Spinal cord (tissue), 10 donors: ENCODE data around the gene KRT3. TPM values are rescaled to one million over a fixed set of nuclear protein-coding genes. Genes with fewer than 3 reads are reported as not detected.
"Not testable (repeated sequence)": the region's sequence is repeated elsewhere in the genome, so short reads cannot be mapped to it uniquely, and the experiment has no call there.

Experiments
- DNase-seq, 6 donors: peaks; one replicate each; pipeline versions ENCODE4 v3.0.0 to v3.0.0-alpha.2; 2013 to 2015; ENCODE audit warnings: low spot score in 6 of 6, low read depth in 4 of 6
- H3K27ac ChIP-seq: one replicate; pipeline ENCODE4 v1.5.1; 2013; ENCODE audit warnings: low read depth, low read length, control low read depth
- H3K27me3 ChIP-seq: one replicate; pipeline ENCODE4 v1.6.1; 2013; ENCODE audit warnings: low read length; ENCODE audit not compliant: control insufficient read depth, insufficient read depth
- H3K36me3 ChIP-seq: one replicate; pipeline ENCODE4 v1.6.1; 2013; ENCODE audit warnings: low read length; ENCODE audit not compliant: control insufficient read depth, insufficient read depth
- H3K4me1 ChIP-seq: one replicate; pipeline ENCODE4 v1.6.1; 2013; ENCODE audit warnings: low read length; ENCODE audit not compliant: control insufficient read depth, insufficient read depth
- H3K4me3 ChIP-seq: one replicate; pipeline ENCODE4 v1.5.1; 2013; ENCODE audit warnings: low read depth, low read length, control low read depth
- H3K9me3 ChIP-seq: one replicate; pipeline ENCODE4 v1.6.1; 2013; ENCODE audit warnings: low read length; ENCODE audit not compliant: control insufficient read depth, insufficient read depth
- WGBS: methylation state at CpG from one replicate; pipeline ENCODE4 v1.1.5; 2013; ENCODE audit warnings: missing lambda C conversion rate; ENCODE audit not compliant: insufficient coverage; 5-methylcytosine and 5-hydroxymethylcytosine counted together
- polyA plus RNA-seq, 2 donors: library from polyadenylated mRNA; unstranded; fragments of 120-200 nt; gene quantifications; one replicate each; pipeline ENCODE4 v1.2.1, GENCODE V29; 2013; ENCODE audit not compliant: insufficient read length in 2 of 2
- total RNA-seq, 2 donors: library from RNA; depleted of rRNA in 1 of 2; stranded (reverse); fragments of 120-200 nt in 1 of 2; fragments of >200 nt in 1 of 2; gene quantifications; one replicate each; pipeline versions ENCODE4 v1.2.3 to v1.2.4, GENCODE V29; 2013 to 2014
- donor health status: healthy.

The KRT3 gene
- total and polyA plus RNA-seq, 4 donors: 0.10 to 0.21 TPM; not detected in 2

DNA sequence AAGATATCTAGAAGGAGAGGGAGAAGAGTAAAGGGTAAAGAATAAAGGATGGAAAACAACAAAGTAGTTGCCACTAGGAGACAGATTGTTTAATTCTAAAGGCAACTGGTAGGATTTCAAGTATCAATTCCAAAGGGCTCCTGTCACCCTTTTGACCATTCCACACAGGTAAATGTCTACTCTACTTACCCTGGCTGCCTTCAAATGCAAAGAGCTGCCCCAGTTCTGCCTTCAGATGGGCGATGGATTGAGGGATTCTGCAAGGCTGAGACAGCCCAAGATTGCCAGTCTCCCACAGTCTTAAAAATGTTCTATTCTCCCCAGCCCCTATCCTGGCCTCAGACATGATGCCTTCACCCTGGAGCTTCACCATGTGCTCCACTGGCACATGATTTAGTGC is 30.2 kb downstream of the KRT3 start:
- H3K27me3 ChIP-seq: no peaks in the 10 kb centered on the region
- WGBS: 43% methylated on average over 1 of the region's 1 CpG
- H3K9me3 ChIP-seq: no peaks in the 10 kb centered on the region
- H3K36me3 ChIP-seq: no peaks in the 10 kb centered on the region
- no peak for DNase-seq
- no peak overlapping the region for H3K4me3 ChIP-seq
- no peaks in the 10 kb centered on the region for H3K4me1 ChIP-seq
- H3K27ac ChIP-seq: no peak overlapping the region

DNA sequence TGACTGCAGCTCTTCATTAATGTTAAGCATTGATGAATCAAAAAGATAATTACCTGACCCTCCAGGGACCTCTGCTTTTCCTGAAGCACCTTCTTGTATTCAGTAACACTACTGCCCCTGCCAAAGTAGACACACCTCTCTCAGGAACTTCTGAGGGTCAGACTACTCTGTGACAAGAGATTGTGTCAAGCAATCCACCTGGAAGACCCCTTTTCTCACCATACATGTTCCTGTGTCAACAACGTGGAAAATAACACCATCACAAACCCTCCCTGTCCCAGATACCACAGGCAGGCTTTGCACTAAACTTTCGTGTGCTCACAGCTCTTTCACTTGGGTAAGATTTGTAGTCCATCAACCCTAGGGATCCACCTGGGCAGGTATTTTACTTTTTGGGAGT is 31.9 kb downstream of the KRT3 start:
- no peak for DNase-seq
- no peaks in the 10 kb centered on the region for H3K36me3 ChIP-seq
- no CpG with 5 or more reads among the region's 2 CpGs for WGBS
- no peaks in the 10 kb centered on the region for H3K27me3 ChIP-seq
- H3K4me3 ChIP-seq: no peak overlapping the region
- H3K27ac ChIP-seq: no peak overlapping the region
- no peaks in the 10 kb centered on the region for H3K4me1 ChIP-seq
- H3K9me3 ChIP-seq: peaks cover 2% of the 10 kb centered on the region

DNA sequence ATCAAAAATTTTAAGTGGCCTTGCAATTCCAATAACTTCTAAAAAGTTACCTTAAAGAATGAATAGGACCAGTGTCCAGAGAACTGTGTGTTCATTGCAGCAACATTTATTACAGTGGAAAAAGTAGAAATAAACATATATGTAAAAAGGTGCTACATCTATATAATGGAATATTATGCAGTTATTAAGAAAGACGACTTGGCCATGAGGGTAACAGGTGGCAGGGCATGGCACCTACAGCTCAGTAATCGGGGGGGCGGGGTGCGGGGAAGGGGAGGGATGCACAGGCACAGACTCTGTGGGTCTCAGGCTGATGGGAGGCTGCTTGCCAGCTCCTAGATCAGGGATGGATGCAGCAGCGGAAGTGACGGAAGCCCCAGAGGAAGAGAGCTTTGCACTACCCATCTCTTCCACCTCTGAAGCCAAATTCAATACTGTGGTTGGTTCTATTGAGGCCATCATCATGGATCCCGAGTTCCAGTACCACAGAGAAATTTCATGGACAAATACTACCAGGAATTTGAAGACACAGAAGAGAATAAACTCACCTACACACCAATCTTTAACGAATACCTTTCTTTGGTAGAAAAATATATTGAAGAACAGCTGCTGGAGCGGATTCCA is 32.8 kb downstream of the KRT3 start:
- H3K27me3 ChIP-seq: peaks cover 2% of the 10 kb centered on the region
- H3K4me3 ChIP-seq: no peak overlapping the region
- WGBS: 75% methylated on average over 4 of the region's 9 CpGs
- peaks cover 2% of the 10 kb centered on the region for H3K9me3 ChIP-seq
- no peaks in the 10 kb centered on the region for H3K4me1 ChIP-seq
- no peak overlapping the region for H3K27ac ChIP-seq
- H3K36me3 ChIP-seq: no peaks in the 10 kb centered on the region
- DNase-seq: no peak

DNA sequence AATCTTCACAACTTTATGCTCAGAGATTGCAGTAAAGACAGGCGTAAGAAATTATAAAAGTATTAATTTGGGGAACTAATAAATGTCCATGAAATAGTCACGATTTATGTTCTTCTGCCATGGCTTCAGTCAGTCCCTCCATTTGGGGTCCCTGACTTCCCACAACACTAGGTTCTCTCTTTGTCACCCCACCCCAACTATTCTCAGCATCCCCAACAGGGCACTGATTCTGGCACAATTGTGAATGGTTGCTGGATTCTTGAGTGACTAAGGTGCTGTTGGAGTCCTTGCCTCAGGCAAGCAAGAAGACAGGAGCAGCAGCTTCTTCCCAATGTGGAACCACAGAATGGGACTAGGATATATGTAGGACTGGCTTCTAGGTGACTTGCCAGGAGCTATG is 34.1 kb downstream of the KRT3 start:
- WGBS: no CpG with 5 or more reads among the region's 2 CpGs
- Histone ChIP-seq H3K4me1 (no peaks in the 10 kb centered on the region), H3K9me3 (peaks cover 2% of the 10 kb centered on the region), H3K4me3 (no peak overlapping the region), H3K27ac (no peak overlapping the region), H3K27me3 (peaks cover 7% of the 10 kb centered on the region), H3K36me3 (no peaks in the 10 kb centered on the region)
- no peak for DNase-seq

DNA sequence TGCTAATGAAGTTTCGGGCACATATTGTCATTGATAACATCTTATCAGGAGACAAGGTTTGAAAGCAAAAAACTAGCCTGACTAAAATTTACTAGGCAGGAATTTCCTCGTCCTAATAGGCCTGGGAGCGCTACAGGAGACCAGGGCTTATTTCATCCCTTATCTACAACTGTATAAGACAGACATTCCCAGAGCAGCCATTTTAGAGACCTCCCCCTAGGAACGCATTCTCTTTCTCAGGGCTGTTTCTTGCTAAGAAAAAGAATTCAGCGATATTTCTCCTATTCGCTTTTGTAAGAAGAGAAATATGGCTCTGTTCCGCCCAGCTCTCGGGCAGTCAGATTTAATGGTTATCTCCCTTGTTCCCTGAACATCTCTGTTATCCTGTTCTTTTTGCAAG is 34.7 kb downstream of the KRT3 start:
- not testable (repeated sequence) for H3K4me1 ChIP-seq, H3K4me3 ChIP-seq, H3K27ac ChIP-seq, H3K27me3 ChIP-seq, H3K9me3 ChIP-seq, DNase-seq, H3K36me3 ChIP-seq
- WGBS: 73% methylated on average over 3 of the region's 8 CpGs

DNA sequence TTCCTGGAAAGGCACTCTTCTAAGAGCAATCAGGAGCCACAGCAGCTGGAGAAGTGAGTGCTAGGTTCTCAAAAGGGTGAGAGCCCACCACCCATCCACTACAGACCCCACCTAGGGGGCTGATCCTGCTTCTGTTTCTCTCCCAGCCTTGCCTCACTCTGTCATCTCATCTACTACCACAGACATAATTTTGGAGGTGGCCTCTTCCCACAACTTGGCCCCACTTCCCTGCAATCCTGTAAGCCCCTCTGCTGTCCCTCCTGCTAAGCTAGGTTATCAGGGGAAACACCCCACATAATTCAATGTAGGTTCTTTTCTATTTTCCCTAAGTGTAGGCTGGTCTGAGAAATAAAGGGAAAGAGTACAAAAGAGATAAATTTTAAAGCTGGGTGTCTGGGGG is 35.3 kb downstream of the KRT3 start:
- no peaks in the 10 kb centered on the region for H3K36me3 ChIP-seq
- DNase-seq: no peak
- H3K4me1 ChIP-seq: no peaks in the 10 kb centered on the region
- peaks cover 7% of the 10 kb centered on the region for H3K27me3 ChIP-seq
- H3K4me3 ChIP-seq: no peak overlapping the region
- H3K27ac ChIP-seq: no peak overlapping the region
- H3K9me3 ChIP-seq: peaks cover 2% of the 10 kb centered on the region

DNA sequence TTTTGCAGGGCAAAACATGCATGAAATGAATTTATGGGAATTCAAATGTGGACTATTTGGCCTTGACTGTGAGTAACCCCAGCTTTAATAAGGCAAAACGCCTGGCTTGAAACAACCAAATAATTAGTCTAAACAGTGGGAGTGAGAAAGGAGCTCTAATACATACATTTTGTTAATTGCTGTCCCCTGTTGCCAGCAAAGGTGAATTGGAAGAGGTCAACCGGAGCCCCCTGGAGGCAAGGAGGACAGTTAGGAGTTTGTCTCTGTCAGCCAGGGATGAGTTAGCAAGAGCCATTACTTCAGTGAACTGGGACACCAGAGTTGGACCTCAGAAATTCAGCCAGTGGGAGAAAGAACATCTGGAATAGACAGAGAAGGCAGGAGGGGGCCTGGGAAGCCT is 36.2 kb downstream of the KRT3 start:
- Histone ChIP-seq H3K36me3 (no peaks in the 10 kb centered on the region), H3K4me1 (no peaks in the 10 kb centered on the region), H3K4me3 (no peak overlapping the region), H3K27ac (no peak overlapping the region), H3K9me3 (peaks cover 2% of the 10 kb centered on the region), H3K27me3 (peaks cover 11% of the 10 kb centered on the region)
- WGBS: 71% methylated on average over 1 of the region's 2 CpGs
- peak in 1 of 6 donors; percentile 52 for DNase-seq

DNA sequence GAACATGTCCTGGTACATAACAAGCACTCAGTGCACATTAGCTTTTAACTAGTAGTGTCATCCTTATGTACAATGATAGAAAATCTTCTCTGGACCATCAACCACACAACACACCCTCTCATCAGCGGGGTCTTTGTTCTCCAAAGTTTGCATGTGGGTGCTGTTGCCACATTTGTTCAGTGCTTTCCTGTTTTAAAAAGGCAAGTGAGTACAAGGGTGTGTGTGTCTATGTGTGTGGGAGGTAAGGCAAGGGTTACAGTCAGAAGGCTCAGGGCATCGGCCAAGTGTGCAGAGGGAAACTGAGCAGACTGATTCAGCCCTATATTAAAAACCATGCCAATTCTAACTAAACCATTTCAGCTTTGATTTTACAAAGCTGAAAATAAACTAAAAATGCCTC is 36.7 kb downstream of the KRT3 start:
- WGBS: no CpG with 5 or more reads among the region's 2 CpGs
- no peak for DNase-seq
- Histone ChIP-seq H3K27me3 (peaks cover 11% of the 10 kb centered on the region), H3K4me1 (no peaks in the 10 kb centered on the region), H3K36me3 (no peaks in the 10 kb centered on the region), H3K9me3 (peaks cover 2% of the 10 kb centered on the region), H3K27ac (no peak overlapping the region), H3K4me3 (no peak overlapping the region)

DNA sequence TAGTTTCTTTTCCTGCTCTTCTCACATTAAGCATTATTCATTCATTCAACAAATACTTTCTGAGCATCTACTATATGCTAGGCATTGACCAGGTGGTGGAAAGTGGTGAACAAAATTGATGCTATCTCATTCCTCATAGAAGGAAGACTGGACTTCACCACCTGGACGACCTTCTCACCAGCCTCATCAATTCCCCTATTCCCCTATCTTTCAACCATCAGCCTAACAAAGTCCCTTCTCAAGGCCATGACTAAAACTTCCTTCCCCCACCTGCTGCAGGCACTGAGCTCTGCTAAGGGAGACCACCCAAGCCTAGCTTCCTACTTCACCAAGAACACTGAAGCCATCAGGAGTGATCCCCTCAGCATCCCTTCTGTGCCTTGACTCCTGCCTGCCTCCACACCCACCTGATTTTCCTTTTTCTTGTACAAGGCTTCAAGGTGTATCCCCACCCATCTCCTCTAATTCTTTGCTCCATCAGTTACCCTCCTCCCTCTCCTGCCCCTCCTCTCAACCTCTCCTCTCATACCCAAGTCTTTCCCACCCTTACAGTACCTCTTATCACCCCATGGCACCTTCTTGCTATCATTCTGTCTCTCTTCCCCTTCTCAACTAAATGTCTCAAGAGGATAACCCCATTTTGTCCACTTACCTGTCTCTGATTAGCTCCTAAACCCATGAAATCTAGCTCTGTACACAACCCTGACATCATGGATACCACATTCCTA is 38.3 kb downstream of the KRT3 start:
- Histone ChIP-seq H3K9me3 (peaks cover 2% of the 10 kb centered on the region), H3K27me3 (peaks cover 11% of the 10 kb centered on the region), H3K27ac (no peak overlapping the region), H3K36me3 (no peaks in the 10 kb centered on the region), H3K4me3 (no peak overlapping the region), H3K4me1 (no peaks in the 10 kb centered on the region)
- no peak for DNase-seq
- WGBS: 14% methylated on average over 1 of the region's 1 CpG

DNA sequence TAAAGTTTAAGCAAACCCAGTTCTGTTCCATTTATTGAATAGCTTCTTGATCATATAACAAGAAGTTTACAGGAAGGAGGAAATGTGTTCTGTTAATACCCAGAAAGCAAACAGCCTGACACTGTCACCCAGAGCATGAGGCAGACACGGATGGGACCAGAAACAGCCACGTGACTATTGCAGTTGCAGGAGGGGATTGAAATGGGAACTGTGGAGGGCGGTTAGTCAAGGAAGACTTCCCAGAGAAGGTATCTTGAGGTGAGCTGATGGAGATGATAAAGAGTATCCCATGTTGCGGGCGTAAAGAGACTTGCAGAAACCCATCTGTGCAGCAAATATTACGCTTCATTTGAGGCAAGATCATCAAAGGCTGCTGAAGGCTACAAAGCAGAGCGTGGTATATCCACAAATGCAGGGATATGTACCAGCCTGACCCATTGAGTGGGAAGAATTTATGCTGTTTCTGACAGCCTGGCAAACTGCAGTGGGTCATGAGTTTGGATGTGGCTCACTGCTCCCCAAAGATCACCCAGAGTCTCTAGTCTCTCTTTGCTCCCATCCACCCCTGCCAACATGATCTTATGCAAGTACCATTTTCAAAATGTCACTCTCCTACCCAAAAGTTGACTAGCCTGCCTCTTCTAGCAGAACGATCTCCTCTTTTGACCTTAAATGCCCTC is 39.5 kb downstream of the KRT3 start:
- Histone ChIP-seq H3K27me3 (peaks cover 11% of the 10 kb centered on the region), H3K9me3 (peaks cover 2% of the 10 kb centered on the region)
- 88% methylated on average over 8 of the region's 8 CpGs for WGBS

More for the DNA sequence above, 39.5 kb downstream of the KRT3 start:
- H3K4me1 ChIP-seq: no peaks in the 10 kb centered on the region
- no peak overlapping the region for H3K4me3 ChIP-seq
- DNase-seq: no peak
- H3K27ac ChIP-seq: no peak overlapping the region
- H3K36me3 ChIP-seq: no peaks in the 10 kb centered on the region
